Measurements from ENCODE around the gene CD5L.

Gene CD5L

GRCh38 chr1:157830887-157831286 lies 10.7 kb downstream of the CD5L start:
- H3K4me3 ChIP-seq (ENCODE audit: low read depth, low read length): no peak overlapping the region

GRCh38 chr1:157829711-157830110 lies 11.9 kb downstream of the CD5L start:
- H3K27ac ChIP-seq: no peak overlapping the region
- no peaks in the 10 kb centered on the region for H3K9me3 ChIP-seq (ENCODE audit: severe bottlenecking)
- no peaks in the 10 kb centered on the region for H3K36me3 ChIP-seq
- no peak for DNase-seq
- peaks cover 100% of the 10 kb centered on the region for H3K27me3 ChIP-seq (ENCODE audit: insufficient read depth, low read depth, severe bottlenecking)
- H3K4me3 ChIP-seq (ENCODE audit: low read depth, low read length): no peak overlapping the region
- TF ChIP-seq CTCF (IDR thresholded peaks at IDR 0.05; ENCODE audit: low read depth, low read length): no peak

More at GRCh38 chr1:157830887-157831286, 10.7 kb downstream of the CD5L start:
- H3K9me3 ChIP-seq (ENCODE audit: severe bottlenecking): no peaks in the 10 kb centered on the region
- H3K27me3 ChIP-seq (ENCODE audit: insufficient read depth, low read depth, severe bottlenecking): peaks cover 100% of the 10 kb centered on the region
- no peak for DNase-seq
- no peak overlapping the region for H3K27ac ChIP-seq
- no peaks in the 10 kb centered on the region for H3K36me3 ChIP-seq
- no peak for TF ChIP-seq CTCF (IDR thresholded peaks at IDR 0.05; ENCODE audit: low read depth, low read length)

- H3K27ac ChIP-seq: no peak overlapping the region
- H3K4me3 ChIP-seq (ENCODE audit: low read depth, low read length): no peak overlapping the region
- no peak for TF ChIP-seq CTCF (IDR thresholded peaks at IDR 0.05; ENCODE audit: low read depth, low read length)
- no peaks in the 10 kb centered on the region for H3K36me3 ChIP-seq
- DNase-seq: no peak
- peaks cover 100% of the 10 kb centered on the region for H3K27me3 ChIP-seq (ENCODE audit: insufficient read depth, low read depth, severe bottlenecking)
- no peaks in the 10 kb centered on the region for H3K9me3 ChIP-seq (ENCODE audit: severe bottlenecking)
These were observed 12.4 kb downstream of the CD5L start for GRCh38 chr1:157829210-157829609.

- peaks cover 95% of the 10 kb centered on the region for H3K27me3 ChIP-seq (ENCODE audit: insufficient read depth, low read depth, severe bottlenecking)
- H3K9me3 ChIP-seq (ENCODE audit: severe bottlenecking): peaks cover 2% of the 10 kb centered on the region
- no peak for DNase-seq
- H3K36me3 ChIP-seq: no peaks in the 10 kb centered on the region
- no peak for TF ChIP-seq CTCF (IDR thresholded peaks at IDR 0.05; ENCODE audit: low read depth, low read length)
- no peak overlapping the region for H3K4me3 ChIP-seq (ENCODE audit: low read depth, low read length)
- no peak overlapping the region for H3K27ac ChIP-seq
These were observed 21.3 kb downstream of the CD5L start for GRCh38 chr1:157820299-157820698.

GRCh38 chr1:157819896-157820295 lies 21.7 kb downstream of the CD5L start, which contains the start of gene FCRL1:
Gene FCRL1, minus strand, starts transcription at chr1:157820120. Its CDS starts 83 bp downstream, at chr1:157820037.
- H3K27me3 ChIP-seq (ENCODE audit: insufficient read depth, low read depth, severe bottlenecking): peaks cover 95% of the 10 kb centered on the region
- no peaks in the 10 kb centered on the region for H3K36me3 ChIP-seq
- no peak for TF ChIP-seq CTCF (IDR thresholded peaks at IDR 0.05; ENCODE audit: low read depth, low read length)
- DNase-seq: no peak
- no peak within 1 kb of the TSS for H3K4me3 ChIP-seq (ENCODE audit: low read depth, low read length)
- peaks cover 2% of the 10 kb centered on the region for H3K9me3 ChIP-seq (ENCODE audit: severe bottlenecking)
- H3K27ac ChIP-seq: no peak within 1 kb of the TSS

GRCh38 chr1:157819215-157819614 lies 22.4 kb downstream of the CD5L start:
- no peak for TF ChIP-seq CTCF (IDR thresholded peaks at IDR 0.05; ENCODE audit: low read depth, low read length)
- no peaks in the 10 kb centered on the region for H3K36me3 ChIP-seq
- no peak overlapping the region for H3K4me3 ChIP-seq (ENCODE audit: low read depth, low read length)
- H3K9me3 ChIP-seq (ENCODE audit: severe bottlenecking): peaks cover 2% of the 10 kb centered on the region
- H3K27me3 ChIP-seq (ENCODE audit: insufficient read depth, low read depth, severe bottlenecking): peaks cover 93% of the 10 kb centered on the region
- no peak overlapping the region for H3K27ac ChIP-seq
- DNase-seq: no peak

All from WERI-Rb-1 (cell line).